22Rv1 (cell line): Measurements from ENCODE around the gene NCOA3.
A peak's percentile ranks its signal among the peaks of the same experiment; 100 is the strongest.

Experiments
- H3K27ac ChIP-seq: fragments of 450-650 bp; 2 replicates; pipeline ENCODE4 v1.5.1; 2017
- ZFX ChIP-seq: fragments of 450-650 bp; IDR thresholded peaks from 2 replicates; pipeline ENCODE4 v1.6.1; 2017; ENCODE audit warnings: antibody characterized with exemption, borderline replicate concordance
- TF ChIP-seq, protein P1 (sequence below): fragments of 450-650 bp; IDR thresholded peaks from 2 replicates; pipeline ENCODE4 v1.5.1; 2017; ENCODE audit warnings: mild to moderate bottlenecking

Gene NCOA3

DNA sequence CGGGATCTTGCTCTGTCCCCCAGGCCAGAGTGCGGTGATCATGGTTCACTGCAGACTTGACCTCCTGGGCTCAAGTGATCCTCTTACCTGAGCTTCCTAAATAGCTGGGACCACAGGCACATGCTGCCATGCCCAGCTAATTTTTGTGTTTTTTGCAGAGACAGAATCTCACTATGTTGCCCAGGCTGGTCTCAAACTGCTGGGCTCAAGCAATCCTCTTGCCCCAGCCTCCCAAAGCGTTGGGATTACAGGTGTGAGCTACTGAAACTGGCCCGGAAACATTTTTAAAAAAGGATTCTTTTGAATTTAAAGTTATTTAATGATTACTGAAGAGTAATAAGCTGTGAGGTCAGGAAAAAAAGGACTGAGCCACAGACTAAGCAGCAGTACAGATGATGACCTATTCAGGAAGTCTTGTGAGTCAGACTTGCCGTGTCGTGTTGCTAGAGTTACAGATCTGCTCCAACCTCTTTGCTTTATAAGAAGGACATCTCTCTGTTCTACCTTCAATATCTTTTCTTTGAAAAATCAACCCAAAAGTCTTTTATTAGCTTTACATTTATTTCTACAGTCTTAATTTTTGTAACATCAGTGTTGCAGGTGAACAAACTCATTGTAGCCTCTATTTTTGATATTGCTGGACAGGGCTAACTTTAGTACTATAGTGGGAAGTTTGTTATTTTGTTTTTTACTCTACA is 108.7 kb downstream of the NCOA3 start:
- H3K27ac ChIP-seq = no peak overlapping the region
- no peak for TF ChIP-seq ZFX
- TF ChIP-seq, protein P1, sequence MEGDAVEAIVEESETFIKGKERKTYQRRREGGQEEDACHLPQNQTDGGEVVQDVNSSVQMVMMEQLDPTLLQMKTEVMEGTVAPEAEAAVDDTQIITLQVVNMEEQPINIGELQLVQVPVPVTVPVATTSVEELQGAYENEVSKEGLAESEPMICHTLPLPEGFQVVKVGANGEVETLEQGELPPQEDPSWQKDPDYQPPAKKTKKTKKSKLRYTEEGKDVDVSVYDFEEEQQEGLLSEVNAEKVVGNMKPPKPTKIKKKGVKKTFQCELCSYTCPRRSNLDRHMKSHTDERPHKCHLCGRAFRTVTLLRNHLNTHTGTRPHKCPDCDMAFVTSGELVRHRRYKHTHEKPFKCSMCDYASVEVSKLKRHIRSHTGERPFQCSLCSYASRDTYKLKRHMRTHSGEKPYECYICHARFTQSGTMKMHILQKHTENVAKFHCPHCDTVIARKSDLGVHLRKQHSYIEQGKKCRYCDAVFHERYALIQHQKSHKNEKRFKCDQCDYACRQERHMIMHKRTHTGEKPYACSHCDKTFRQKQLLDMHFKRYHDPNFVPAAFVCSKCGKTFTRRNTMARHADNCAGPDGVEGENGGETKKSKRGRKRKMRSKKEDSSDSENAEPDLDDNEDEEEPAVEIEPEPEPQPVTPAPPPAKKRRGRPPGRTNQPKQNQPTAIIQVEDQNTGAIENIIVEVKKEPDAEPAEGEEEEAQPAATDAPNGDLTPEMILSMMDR = no peak

DNA sequence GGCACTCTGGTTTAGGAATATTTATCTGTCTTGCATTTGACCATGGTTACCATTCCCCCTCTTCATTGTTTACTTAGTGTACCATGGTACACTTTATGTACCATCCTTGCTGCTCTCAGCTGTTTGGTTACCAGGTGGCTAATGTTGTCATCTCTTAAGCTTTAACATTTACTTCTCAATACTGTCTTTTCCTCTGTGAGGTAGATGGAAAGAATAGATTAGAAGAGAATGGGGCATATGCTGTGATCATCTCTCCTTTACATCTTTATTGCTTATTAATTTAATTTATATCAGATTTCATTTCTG is 109.2 kb downstream of the NCOA3 start:
- H3K27ac ChIP-seq = no peak overlapping the region
- no peak for TF ChIP-seq ZFX
- TF ChIP-seq, protein P1 = no peak

DNA sequence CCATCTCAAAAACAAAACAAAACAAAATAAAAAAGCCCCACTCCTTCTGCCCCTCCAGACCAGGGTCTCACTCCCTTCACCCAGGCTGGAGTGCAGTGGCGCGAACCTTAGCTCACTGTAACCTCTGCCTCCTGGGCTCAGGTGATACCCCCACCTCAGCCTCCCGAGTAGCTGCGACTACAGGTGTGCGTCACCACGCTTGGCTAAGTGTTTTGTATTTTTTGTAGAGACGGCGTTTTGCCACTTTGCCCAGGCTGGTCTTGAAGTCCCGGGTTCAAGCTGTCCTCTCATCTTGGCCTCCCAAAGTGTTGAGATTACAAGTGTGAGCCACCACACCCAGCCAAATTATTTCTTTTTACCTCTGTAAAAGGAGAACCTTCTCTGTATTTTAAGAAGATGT is 110.1 kb downstream of the NCOA3 start:
- TF ChIP-seq, protein P1 = no peak
- no peak for TF ChIP-seq ZFX
- H3K27ac ChIP-seq = no peak overlapping the region

DNA sequence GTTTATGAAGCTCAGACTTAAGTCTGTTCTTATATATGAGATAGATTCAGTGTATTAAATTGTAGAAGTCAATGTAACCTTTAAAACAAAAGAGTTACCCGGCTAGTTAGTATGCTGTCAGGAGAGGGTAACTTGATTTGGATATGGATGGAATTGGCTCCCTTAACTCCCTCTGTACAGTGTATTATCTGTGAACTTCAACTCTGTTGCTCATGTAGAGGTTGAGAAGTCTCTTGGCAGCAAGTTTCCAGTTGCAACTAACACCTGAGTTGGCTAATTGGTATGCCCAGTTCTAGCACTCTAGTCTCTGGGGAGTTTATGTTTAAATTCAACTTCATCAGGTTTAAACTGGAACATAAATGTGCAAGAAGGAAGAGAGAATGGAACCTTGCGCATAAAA is 111.0 kb downstream of the NCOA3 start:
- TF ChIP-seq, protein P1 = no peak
- no peak for TF ChIP-seq ZFX
- H3K27ac ChIP-seq = no peak overlapping the region

DNA sequence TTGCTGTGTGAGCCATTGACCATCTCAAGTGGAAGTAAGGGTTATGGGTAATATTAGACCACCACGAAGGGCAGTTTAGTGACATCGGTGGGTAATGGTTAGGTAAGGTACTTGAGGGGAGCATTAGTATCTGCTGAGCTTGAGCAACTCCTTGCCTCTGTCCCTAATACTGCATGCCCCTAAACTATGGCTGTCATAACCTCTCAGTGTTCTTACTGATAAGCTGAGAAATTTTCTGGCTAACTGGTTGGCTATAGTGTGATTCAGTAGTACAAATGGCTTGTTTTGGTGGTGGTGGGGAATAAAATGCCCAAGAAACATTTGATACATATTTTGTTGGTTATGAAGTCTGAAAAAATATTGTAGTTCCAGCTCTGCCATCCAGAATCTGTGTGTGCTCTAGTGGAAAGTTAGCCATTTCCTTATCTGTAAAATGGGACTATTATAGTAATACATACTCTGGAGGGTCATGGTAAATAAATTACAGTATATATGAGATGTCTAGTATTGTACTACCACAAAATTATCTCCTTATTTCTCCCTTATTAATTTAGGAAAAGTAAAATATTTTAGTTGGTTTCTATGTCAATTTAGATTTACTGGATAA is 113.1 kb downstream of the NCOA3 start:
- no peak for TF ChIP-seq ZFX
- TF ChIP-seq, protein P1 = no peak
- no peak overlapping the region for H3K27ac ChIP-seq

DNA sequence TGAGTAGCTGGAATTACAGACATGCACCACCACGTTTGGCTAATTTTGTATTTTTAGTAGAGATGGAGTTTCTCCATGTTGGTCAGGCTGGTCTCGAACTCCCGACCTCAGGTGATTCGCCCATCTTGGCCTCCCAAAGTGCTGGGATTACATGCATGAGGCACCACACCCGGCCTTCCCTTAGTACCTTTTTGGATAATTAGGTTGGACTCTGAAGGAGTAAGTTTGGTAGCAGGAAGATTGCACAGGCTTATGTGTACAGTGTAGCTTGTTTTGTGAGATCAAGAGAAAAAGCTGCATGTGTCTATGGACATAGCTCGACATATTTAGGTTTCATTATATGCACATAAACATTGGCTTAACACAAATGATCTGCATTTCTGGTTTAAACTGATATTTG is 116.8 kb downstream of the NCOA3 start:
- H3K27ac ChIP-seq = no peak overlapping the region
- no peak for TF ChIP-seq ZFX
- TF ChIP-seq, protein P1 = no peak

DNA sequence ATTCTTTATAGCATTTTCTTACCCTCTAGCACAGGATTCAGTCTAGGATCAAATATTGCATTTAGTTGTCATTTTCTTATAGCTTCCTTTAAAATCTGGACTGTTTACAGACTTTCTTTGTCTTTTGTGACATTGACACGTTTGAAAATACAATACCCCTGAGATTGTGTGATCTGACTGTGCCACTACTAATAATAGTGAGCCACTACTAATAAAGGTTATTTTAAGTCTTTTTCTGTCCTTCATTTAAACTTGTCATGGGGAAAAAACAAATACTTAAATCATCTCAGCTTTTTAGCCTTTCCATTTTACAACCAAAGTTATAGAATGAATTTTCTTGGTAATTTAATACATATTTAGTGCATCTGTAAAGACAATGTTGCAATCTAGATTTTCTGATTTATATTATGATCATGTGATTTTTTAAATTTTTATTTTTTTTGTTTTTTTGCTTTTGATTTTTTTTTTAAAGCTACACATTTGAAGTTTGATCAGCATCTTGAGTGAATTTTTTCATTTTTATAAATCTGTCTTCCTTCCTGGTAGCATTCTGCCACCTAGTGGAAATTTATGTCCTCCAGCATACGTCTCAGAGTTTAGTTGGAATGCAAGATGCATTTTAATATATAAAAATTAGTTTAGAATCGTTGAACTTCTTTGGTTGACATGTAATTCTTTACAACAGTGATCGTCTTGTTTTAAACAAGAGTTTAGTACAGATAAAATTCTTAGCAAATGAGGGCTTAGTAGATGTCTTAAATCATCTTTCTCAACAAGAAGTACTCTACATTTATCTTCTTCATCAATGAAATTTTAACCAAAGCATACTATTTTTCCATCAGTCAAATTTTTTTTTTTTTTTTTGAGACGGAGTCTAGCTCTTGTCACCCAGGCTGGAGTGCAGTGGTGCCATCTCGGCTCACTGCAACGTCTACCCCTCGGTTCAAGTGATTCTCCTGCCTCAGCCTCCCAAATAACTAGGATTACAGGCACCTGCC is 119.4 kb downstream of the NCOA3 start:
- TF ChIP-seq, protein P1 = peak; percentile 94
- TF ChIP-seq ZFX = no peak
- no peak overlapping the region for H3K27ac ChIP-seq
